ENCODE data around the gene OSBPL2. TPM values are rescaled to one million over a fixed set of nuclear protein-coding genes. Genes with fewer than 3 reads are reported as not detected.
A peak's percentile ranks its signal among the peaks of the same experiment; 100 is the strongest.

Gene OSBPL2
- total RNA-seq, 1 donor, result 35.5 TPM

GRCh38 chr20:62296724-62297448 lies 58.6 kb downstream of the OSBPL2 start:
- no peak for DNase-seq (ENCODE audit: low read depth in 2 of 3, low spot score in 2 of 3)

DNA sequence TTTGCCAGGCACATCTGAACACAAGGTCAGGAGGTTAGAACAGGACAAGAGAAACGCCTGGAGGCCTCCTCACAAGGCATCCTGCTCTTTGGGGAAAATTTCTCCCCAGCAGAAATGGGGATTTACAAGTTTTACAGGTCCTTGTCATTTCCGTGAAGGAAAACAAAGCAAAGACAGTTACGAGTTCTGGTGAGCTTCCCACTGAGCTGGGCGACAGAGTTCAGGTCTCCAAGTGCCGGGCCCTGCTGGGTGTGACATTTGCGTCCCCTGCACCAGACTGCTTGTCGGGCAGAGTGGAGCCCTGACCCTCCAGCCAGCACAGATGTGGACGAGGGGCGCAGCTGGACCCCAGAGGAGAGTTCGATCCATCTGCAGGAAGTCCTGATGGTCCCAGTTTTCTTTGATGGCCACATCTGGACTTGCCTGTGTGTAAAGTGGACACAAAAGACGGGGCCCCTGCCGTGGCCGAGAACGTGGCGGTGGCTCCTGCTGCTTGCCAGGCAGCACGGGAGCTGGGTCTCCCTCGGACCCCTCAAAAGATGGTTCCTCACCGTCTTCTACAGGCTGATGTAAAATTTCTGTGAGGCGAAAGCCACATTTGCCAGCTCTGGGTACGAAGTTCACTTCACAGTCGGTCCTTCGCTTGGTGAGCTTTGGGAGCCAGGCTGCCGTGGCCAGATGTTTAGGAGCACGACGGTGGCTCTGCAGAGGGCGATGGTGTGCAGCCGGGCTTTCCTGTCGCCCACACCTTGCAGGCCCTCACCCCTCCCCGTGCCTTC lies 59.3 kb downstream of the OSBPL2 start:
- DNase-seq (ENCODE audit: low read depth in 2 of 3, low spot score in 2 of 3), result no peak

- no peak for DNase-seq (ENCODE audit: low read depth in 2 of 3, low spot score in 2 of 3)
These were observed 60.4 kb downstream of the OSBPL2 start for GRCh38 chr20:62298577-62299249.

- DNase-seq (ENCODE audit: low read depth in 2 of 3, low spot score in 2 of 3), result no peak
These were observed 61.4 kb downstream of the OSBPL2 start for GRCh38 chr20:62299666-62300236.

GRCh38 chr20:62300319-62300718 lies 62.0 kb downstream of the OSBPL2 start:
- DNase-seq (ENCODE audit: low read depth in 2 of 3, low spot score in 2 of 3), result no peak

DNA sequence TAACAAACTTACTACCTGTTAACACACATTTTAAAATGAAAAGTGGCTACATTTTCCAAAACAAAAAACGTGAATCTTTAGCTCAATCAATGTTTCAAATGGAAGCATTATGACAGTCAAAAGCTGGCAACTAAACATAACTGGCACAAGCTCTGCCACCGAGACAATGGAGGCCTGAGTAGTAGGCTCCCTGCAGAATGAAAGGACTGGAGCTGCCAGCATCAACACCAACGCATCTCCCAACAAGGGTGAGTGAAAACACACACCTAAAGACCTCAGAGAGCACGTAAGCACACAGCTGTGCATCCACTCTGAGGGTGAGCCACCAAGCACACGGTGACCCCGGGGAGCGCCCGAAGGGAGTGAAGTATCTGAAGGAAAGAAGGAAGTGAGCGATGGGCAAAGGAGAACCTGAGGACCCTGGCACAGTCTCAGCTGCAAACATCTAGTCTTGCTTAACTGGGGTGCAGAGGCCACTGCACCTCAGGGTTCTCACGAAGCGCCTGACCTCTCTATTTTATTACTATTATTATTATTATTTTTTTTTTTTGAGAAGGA lies 62.9 kb downstream of the OSBPL2 start:
- no peak for DNase-seq (ENCODE audit: low read depth in 2 of 3, low spot score in 2 of 3)

DNA sequence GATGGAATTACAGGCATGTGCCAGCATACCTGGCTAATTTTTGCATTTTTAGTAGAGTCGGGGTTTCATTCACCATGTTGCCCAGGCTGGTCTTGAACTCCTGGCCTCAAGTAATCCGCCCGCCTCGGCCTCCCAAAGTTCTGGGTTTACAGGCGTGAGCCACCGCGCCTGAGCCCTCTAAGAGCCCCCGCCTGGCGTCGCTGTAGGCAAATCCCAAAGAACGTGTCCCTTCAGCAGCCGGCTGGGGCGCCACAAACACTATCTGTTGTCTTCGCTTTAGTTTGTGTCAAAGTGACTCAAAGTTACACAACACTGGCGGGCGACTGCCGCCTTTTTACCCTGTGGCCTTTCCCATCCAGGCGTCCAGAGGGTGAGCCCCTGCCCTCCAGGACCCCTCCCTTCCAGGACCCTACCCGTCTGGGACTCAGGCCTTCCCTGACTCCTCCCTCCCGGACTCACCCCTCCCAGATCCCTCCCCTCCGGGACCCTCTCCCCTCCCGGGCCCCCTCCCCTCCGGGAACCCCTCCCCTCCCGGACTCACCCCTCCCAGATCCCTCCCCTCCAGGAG lies 63.5 kb downstream of the OSBPL2 start:
- DNase-seq (ENCODE audit: low read depth in 2 of 3, low spot score in 2 of 3), result peak; percentile 53 to 97 (median 94)

DNA sequence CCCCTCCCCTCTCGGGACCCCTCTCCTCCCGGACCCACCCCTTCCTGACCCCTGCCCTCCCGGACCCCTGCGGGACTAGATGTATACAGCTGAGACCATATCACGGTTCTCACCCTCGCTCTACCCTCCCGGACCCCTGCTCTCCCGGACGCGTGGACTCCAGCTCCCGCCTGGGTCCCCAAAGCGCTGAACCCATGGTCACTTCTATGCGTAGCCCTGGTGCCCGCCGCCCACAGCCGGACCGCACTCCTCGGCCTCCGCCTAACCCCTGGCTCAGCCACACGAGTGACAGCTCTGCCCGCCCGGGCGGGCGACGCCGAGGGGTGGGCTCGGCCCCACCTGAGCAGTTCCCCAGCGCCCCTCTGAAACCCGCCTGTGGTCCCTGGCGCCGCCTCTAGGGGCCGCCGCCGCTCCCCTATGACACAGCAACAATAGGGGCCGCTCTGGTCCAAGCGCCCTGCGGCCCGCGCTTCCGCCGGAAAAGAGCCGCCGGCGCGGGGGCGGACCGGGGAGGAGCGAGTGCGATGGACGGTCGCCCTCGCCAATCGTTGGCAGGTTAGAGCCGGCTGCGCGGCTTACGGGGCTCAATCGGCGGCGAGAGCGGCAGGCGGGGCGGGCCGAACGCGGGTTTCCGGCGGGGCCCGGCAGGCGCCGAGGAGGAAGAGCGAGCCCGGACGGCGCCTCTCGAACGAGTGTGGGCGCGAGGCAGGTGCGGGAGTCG lies 64.2 kb downstream of the OSBPL2 start, which contains the start of gene ADRM1:
Gene ADRM1 (plus strand): TSS at position 657 of the 721 bp plus-strand sequence. CDS start 572 bp downstream, outside the sequence.
- DNase-seq (ENCODE audit: low read depth in 2 of 3, low spot score in 2 of 3), result peak; percentile 93 to 98 (median 97)

- DNase-seq (ENCODE audit: low read depth in 2 of 3, low spot score in 2 of 3), result no peak
These were observed 64.7 kb downstream of the OSBPL2 start for GRCh38 chr20:62303062-62303339.

DNA sequence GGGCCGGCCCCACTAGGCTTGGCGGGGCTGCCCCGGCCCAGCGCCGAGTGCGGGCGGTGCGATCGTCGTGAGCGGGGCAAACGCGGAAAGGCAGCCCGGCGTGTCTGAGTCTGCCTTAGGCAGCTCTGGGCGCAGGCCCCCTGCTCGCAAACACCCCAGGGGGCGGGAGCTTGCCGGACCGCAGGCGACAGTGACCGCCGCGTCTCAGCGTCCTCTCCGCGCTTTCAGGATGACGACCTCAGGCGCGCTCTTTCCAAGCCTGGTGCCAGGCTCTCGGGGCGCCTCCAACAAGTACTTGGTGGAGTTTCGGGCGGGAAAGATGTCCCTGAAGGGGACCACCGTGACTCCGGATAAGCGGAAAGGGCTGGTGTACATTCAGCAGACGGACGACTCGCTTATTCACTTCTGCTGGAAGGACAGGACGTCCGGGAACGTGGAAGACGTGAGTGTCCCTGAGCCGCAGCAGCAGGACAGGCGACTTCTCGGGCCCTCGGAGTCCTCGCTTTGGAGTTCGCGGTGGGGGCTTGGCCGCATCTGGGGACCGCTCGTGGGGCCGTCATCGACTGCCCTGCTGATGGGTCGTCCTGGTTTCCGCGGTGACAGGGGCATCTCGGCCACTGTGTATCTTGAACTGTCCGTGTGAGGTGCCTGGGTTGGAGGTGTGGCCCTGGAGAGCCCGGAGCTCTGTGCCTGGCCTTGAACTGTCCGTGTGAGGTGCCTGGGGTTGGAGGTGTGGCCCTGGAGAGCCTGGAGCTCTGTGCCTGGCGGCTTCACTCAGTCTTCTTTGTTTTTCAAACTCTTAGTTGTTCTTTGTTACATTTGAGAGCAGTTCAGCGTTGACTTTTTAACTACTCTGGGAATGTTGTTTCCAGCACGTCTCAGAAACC lies 65.3 kb downstream of the OSBPL2 start:
- peak in 1 of 3 donors; percentile 15 for DNase-seq (ENCODE audit: low read depth in 2 of 3, low spot score in 2 of 3)

DNA sequence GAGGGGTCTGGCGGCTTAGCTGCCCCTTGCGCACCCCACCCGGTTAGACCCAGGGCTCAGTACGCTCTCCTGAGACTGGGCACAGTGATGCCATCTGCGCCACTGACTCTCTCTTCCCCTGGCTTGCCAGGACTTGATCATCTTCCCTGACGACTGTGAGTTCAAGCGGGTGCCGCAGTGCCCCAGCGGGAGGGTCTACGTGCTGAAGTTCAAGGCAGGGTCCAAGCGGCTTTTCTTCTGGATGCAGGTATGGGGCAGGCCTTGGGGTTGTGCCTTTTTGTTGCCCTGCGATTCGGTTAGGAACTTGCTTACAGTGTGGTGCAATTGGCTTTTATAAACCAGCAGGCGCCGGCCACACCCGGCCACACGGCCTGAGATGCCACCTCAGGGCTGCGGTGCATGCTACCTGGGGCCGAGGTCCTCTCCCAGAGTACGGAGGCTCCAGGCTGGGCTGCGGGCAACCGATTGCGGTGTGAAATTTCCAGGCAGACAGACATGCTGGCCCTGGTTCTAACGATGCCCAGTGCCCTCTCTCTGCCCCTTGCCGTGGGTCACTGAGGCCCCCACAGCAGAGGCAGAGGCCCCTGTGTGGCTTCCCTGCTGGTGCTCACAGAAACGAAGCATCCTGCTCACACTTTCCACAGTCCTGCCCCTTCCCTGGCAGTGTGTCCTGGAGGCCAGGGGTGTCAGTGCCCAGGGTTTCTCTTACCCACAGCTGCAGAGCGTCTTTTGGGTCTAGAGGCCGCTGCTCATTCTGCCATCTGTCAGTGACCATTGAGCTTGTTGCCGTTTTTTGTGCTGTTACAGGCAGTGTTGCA lies 66.2 kb downstream of the OSBPL2 start:
- DNase-seq (ENCODE audit: low read depth in 2 of 3, low spot score in 2 of 3), result no peak

- no peak for DNase-seq (ENCODE audit: low read depth in 2 of 3, low spot score in 2 of 3)
These were observed 66.9 kb downstream of the OSBPL2 start for GRCh38 chr20:62305149-62305764.

GRCh38 chr20:62305765-62306413 lies 67.6 kb downstream of the OSBPL2 start:
- DNase-seq (ENCODE audit: low read depth in 2 of 3, low spot score in 2 of 3), result no peak

DNA sequence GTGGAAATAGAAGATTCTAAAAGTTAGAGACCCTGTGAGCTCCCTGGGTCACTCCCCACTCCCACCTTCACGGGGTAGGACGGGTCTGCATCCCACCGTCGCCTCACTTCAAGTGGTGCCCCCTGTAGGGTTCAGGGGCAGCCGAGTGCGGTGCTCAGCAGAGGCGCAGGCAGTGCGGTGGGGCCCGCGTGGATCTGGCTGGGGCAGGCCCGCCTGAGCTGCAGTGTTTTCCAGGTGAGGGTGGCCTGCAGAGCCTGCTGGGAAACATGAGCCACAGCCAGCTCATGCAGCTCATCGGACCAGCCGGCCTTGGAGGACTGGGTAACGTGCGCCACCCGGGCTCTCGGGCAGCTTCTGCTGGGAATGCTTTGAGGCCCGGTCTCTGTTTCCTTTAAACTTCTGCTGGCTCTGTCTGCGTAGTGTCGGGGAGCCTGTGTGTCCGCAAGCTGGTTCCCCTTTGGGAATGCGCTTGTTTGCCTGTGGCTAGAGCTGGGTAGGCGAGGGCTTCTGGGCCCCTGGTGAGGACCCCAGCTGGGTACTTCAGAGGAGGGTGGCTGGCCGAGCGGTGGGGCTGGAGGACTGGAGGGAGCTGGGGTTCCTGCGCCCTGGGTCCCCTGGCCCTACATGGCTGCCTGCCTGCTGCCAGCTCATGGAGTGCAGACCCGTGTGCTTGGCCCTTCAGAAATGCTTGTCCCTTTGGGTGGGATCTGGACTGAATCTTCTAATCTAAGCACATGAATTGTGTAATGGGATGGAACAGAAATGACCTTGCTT lies 68.3 kb downstream of the OSBPL2 start:
- no peak for DNase-seq (ENCODE audit: low read depth in 2 of 3, low spot score in 2 of 3)

DNA sequence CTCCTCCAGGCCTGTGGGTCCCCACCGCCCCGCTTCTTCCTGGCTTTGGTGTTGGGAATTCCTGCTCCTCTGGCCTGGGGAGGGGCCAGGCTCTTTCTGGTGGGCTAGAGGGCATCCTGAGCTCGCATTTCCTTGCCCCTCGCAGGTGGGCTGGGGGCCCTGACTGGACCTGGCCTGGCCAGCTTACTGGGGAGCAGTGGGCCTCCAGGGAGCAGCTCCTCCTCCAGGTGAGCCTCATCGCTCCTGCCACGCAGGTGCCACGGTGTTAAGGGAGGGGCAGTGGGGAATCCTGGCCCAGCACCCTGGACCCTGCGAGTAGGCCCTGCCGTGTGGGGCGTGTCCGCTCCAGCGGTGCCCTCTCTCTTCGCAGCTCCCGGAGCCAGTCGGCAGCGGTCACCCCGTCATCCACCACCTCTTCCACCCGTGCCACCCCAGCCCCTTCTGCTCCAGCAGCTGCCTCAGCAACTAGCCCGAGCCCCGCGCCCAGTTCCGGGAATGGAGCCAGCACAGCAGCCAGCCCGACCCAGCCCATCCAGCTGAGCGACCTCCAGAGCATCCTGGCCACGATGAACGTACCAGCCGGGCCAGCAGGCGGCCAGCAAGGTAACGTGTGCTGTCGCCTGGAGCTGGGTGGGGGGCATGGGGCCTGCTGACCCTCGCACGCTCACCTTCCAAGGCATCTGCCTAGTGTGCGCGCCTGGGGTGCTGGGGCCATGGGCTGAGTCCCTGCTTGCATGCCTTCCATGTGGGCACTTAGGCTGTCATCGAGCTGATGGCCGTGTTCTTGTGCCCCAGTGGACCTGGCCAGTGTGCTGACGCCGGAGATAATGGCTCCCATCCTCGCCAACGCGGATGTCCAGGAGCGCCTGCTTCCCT lies 69.1 kb downstream of the OSBPL2 start:
- DNase-seq (ENCODE audit: low read depth in 2 of 3, low spot score in 2 of 3), result no peak

All from hematopoietic multipotent progenitor cell (in vitro differentiated cells).